Amygdala (tissue), 56 donors: ENCODE measurements around the gene ANKFY1.
"Not testable (repeated sequence)": the region's sequence is repeated elsewhere in the genome, so short reads cannot be mapped to it uniquely, and the experiment has no call there.

Experiments used
- DNase-seq, 56 donors: peaks; one replicate each; lab custom pipeline; 2025; lab: John Stamatoyannopoulos, UW

The ANKFY1 gene

GRCh38 chr17:4160294-4160859 is 103.4 kb downstream of the ANKFY1 start:
- no peak for DNase-seq

DNA sequence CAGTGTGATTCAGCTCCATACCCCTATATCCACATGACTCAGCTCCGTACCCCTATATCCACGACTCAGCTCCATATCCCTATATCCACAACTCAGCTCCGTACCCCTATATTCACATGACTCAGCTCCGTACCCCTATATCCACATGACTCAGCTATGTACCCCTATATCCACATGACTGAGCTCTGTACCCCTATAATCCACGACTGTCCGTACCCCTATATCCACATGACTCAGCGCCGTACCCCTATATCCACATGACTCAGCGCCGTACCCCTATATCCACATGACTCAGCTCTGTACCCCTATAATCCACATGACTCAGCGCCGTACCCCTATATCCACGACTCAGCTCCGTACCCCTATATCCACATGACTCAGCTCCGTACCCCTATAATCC is 104.0 kb downstream of the ANKFY1 start:
- no peak for DNase-seq

GRCh38 chr17:4157618-4158333 is 106.0 kb downstream of the ANKFY1 start:
- no peak for DNase-seq

GRCh38 chr17:4156750-4157381 is 106.9 kb downstream of the ANKFY1 start:
- no peak for DNase-seq

DNA sequence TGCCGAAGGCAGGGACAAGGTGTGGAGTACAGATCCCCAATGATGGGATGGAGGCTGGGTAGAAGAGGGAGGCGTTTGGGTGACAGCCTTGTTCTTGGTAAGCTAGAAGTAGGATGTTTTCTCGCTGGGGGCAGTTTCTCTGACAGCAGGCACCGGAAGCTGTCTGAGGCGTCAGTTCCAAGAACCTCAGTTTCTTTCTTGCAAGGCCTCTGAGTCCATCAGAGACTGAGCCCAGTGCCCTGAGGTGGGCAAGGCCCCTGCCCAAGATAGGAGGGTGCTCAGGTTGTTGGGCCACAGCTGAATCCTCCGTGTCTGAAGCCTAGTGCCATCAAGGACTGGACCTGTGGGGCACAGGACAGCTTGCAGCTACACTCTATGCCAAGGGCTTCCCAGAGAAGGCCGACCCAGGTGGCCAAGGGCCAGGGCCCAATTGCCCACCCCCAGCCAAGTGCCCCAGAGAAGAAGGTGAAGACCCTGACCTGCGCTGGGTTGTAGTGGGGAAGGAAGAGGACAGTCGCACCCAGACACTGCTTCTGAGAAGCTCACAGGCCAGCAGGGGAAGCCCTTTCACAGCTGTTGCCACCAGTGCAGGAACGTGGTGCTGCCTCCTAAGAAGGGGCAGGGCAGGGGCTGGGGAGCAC is 107.7 kb downstream of the ANKFY1 start:
- no peak for DNase-seq

DNA sequence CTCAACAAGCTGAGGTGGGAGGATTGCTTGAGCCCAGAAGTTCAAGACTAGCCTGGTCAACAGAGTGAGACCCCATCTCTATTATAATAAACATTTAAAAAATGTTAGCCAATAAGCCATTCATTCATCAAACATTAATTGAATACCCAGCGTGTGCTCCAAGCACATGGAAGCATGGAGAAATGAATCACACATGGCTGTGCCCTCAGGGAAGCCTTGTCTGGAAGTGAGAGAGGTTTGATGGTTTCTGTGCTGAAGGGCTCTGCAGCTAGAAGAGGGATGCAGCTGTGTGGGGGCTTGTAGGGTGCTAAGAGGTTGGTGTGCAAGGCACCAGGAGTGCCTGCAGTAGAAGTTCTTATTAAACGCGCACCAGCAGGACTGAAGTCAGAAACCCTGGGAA is 109.6 kb downstream of the ANKFY1 start:
- no peak for DNase-seq

- DNase-seq, result no peak
These were observed 111.3 kb downstream of the ANKFY1 start for GRCh38 chr17:4152471-4152870.

DNA sequence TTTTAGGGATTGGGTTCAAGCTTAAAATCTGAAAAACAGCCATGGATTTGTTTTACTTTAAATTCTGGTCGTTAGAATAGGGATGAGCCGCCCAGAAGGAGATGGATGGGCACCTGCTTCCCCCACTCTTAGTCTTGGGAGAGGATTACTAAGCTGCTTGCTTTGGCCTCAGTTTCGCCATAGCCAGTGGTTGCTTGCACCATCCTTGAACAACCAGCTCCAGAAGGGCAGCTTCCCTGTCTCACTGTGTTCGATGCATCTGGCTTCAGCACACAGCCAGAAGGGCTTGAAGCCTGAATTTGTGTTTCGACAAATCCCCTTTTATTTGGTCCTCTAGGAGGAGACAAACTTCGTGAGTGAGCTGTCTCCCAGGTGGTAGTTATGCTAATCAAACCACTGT is 113.7 kb downstream of the ANKFY1 start:
- DNase-seq, result no peak

GRCh38 chr17:4148611-4149308 is 115.0 kb downstream of the ANKFY1 start:
- no peak for DNase-seq

GRCh38 chr17:4147751-4148310 is 115.9 kb downstream of the ANKFY1 start:
- DNase-seq, result peak in 7 of 56 donors; percentile 6 to 46 (median 18)

GRCh38 chr17:4146641-4147040 is 117.1 kb downstream of the ANKFY1 start:
- no peak for DNase-seq

- DNase-seq, result no peak
These were observed 119.4 kb downstream of the ANKFY1 start for GRCh38 chr17:4144422-4144747.

DNA sequence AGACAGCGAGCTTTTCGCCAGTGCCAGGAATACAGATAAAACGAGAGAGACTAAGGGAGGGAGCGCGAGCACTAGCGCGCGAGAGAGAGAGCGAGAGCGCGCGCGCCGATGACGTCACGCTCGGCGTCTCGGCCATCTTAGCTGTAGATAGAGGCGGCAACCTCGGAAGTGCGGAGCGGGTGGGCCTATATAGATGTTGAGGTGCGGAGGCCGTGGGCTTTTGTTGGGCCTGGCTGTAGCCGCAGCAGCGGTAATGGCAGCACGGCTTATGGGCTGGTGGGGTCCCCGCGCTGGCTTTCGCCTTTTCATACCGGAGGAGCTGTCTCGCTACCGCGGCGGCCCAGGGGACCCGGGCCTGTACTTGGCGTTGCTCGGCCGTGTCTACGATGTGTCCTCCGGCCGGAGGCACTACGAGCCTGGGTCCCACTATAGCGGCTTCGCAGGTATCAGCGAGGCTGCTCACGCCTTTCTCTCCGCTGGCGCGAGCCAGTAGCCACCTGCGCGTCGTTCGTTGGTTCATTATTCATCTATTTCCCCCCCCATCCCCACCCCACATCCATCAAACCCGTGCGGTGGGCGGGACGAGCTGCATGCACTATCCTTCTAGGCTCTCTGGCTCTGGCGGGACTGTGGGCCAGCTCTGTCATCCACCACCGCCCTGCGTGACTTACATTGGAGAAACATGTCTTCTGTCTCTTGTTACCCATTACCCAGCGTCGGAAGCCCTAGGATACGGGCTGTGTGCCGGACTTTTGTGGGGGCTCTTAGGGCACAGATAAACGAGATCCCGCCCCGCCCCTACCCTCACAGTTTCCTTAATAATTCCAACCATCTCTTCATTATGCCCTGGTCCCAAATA is 120.0 kb downstream of the ANKFY1 start:
- DNase-seq, result peak; percentile 32 to 93 (median 77)

DNA sequence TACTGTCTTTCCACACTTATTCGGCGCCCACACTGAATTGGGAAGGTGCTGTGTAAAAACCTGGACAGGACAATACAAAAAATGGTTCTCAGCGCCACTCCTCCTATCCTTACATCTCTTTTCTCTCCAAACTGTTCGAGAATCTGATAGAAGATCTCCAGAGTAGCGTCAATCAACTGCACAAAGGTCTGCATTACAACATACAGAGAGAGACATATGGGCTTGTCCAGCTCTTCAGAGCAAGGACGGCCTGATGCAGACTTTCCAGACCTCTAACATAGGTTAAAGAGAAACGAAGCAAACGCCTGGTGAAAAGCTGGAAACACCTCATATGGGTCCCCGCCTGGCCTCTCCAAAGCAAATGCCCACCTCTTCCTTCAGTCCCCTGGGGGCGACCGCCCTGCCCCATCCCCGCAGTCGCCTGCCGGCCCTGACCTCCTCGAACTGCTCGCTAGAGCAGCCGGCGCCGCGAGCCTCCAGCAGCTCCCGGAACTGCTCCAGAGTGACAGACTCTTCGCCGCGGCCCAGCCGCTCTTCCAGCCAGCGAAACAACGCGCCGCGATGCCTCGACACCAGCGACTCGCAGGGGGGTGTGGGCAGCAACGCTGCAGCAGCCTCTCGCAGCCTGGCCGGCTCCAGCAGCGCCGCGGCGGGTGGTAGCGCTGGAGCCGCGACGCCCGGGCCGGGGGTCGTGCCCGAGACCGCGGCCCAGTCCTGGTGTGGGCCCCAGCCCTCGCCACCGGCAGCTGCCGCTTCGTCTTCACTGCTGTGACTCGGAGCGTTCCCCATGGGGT is 121.5 kb downstream of the ANKFY1 start:
- peak in 1 of 56 donors; percentile 34 for DNase-seq

- no peak for DNase-seq
These were observed 123.7 kb downstream of the ANKFY1 start for GRCh38 chr17:4140125-4140524.

DNA sequence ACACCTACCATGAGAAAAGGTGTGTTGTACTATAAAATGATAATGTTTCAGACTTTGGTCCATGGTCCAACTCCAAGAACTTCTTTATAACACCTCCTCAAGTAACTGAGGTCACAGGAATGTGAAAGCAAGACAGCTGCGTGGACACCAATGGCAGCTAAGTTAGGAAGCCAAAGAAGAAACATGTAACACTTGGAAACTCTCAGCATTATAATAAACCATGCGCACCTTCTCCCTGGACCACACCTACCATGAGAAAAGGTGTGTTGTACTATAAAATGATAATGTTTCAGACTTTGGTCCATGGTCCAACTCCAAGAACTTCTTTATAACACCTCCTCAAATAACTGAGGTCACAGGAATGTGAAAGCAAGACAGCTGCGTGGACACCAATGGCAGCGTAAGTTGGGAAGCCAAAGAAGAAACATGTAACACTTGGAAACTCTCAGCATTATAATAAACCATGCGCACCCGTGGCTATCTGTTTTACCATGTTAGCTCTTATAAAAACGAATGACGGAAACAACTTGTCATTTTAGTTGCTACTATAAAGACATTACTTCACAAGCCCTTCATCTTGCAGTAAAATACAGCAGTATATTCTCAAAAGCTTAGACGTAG is 124.8 kb downstream of the ANKFY1 start:
- DNase-seq, result not testable (repeated sequence)

- DNase-seq, result peak in 14 of 56 donors; percentile 4 to 42 (median 18)
These were observed 127.4 kb downstream of the ANKFY1 start for GRCh38 chr17:4136373-4136772.

GRCh38 chr17:4135489-4135888 is 128.3 kb downstream of the ANKFY1 start:
- DNase-seq, result no peak
